ENCODE measurements around the gene ARFIP2. TPM values are rescaled to one million over a fixed set of nuclear protein-coding genes. Genes with fewer than 3 reads are reported as not detected.
A peak's percentile ranks its signal among the peaks of the same experiment; 100 is the strongest.
"Not testable (repeated sequence)": the region's sequence is repeated elsewhere in the genome, so short reads cannot be mapped to it uniquely, and the experiment has no call there.

ARFIP2 gene
- total RNA-seq, result 15.2 TPM
- long read RNA-seq, transcript ARFIP2-202 (8 exons, 1,868 nt), result major isoform, 9 of 19 reads
- long read RNA-seq, partial matches to known transcripts, result 4 of 19 reads
- long read RNA-seq, other reads (novel, unspliced or antisense), result 2 of 19 reads

GRCh38 chr11:6481012-6481923 is at the start of gene ARFIP2, which contains the start of gene TIMM10B:
ARFIP2 (minus strand) TSS chr11:6481331; CDS start chr11:6480421, 910 bp downstream.
TIMM10B (plus strand) TSS chr11:6481501; CDS start chr11:6481517, 16 bp downstream.
- ATAC-seq, result peak; percentile 98
- intact Hi-C loops (cut with micrococcal nuclease), result no loop called here
- DNase-seq, result peak; percentile 99

GRCh38 chr11:6530848-6531247 is 49.7 kb upstream of the ARFIP2 start:
- ATAC-seq (no peak), DNase-seq (no peak)
- intact Hi-C loops (cut with micrococcal nuclease), result loop anchor here (10.0 kb wide), 3 partner anchors 54 to 174 kb away; no protein-coding TSS in a partner anchor

- intact Hi-C loops (cut with micrococcal nuclease), result no loop called here
- no peak for DNase-seq
- no peak for ATAC-seq
Measured at GRCh38 chr11:6529266-6529665, 48.1 kb upstream of the ARFIP2 start.

GRCh38 chr11:6526411-6527135 is 45.4 kb upstream of the ARFIP2 start:
- DNase-seq (no peak), ATAC-seq (no peak)
- intact Hi-C loops (cut with micrococcal nuclease), result no loop called here

- ATAC-seq (no peak), DNase-seq (no peak)
- intact Hi-C loops (cut with micrococcal nuclease), result no loop called here
Measured at GRCh38 chr11:6523253-6523652, 42.1 kb upstream of the ARFIP2 start.

- intact Hi-C loops (cut with micrococcal nuclease), result not testable (repeated sequence)
Measured at GRCh38 chr11:6521946-6522345, 40.8 kb upstream of the ARFIP2 start.

GRCh38 chr11:6520265-6520664 is 39.1 kb upstream of the ARFIP2 start:
- ATAC-seq, result no peak
- no peak for DNase-seq
- intact Hi-C loops (cut with micrococcal nuclease), result no loop called here

More at GRCh38 chr11:6521946-6522345, 40.8 kb upstream of the ARFIP2 start:
- ATAC-seq, DNase-seq: not testable (repeated sequence)

- ATAC-seq, result peak; percentile 81
- DNase-seq, result no peak
- intact Hi-C loops (cut with micrococcal nuclease), result no loop called here
Measured at GRCh38 chr11:6516865-6517264, 35.7 kb upstream of the ARFIP2 start.

GRCh38 chr11:6505577-6506240 is 24.6 kb upstream of the ARFIP2 start:
- peak; percentile 38 for ATAC-seq
- intact Hi-C loops (cut with micrococcal nuclease), result loop anchor here (5.0 kb wide), 1 partner anchor 128 kb away; no protein-coding TSS in a partner anchor
- no peak for DNase-seq

- DNase-seq (no peak), ATAC-seq (no peak)
- intact Hi-C loops (cut with micrococcal nuclease), result no loop called here
Measured at GRCh38 chr11:6504166-6504565, 23.0 kb upstream of the ARFIP2 start.

GRCh38 chr11:6502382-6502781 is 21.3 kb upstream of the ARFIP2 start:
- intact Hi-C loops (cut with micrococcal nuclease), result no loop called here
- DNase-seq, result no peak
- ATAC-seq, result no peak

- ATAC-seq (no peak), DNase-seq (no peak)
- intact Hi-C loops (cut with micrococcal nuclease), result no loop called here
Measured at GRCh38 chr11:6498544-6498943, 17.4 kb upstream of the ARFIP2 start.

- ATAC-seq (peak; percentile 78), DNase-seq (peak; percentile 46)
- intact Hi-C loops (cut with micrococcal nuclease), result no loop called here
Measured at GRCh38 chr11:6498121-6498520, 17.0 kb upstream of the ARFIP2 start.

- intact Hi-C loops (cut with micrococcal nuclease), result no loop called here
- ATAC-seq (peak; percentile 72), DNase-seq (peak; percentile 49)
Measured at GRCh38 chr11:6497069-6497839, 16.1 kb upstream of the ARFIP2 start, which contains the start of gene DNHD1. DNHD1 (plus strand) TSS chr11:6497280; CDS start chr11:6498216, 936 bp downstream.

- ATAC-seq, result no peak
- DNase-seq, result no peak
- intact Hi-C loops (cut with micrococcal nuclease), result no loop called here
Measured at GRCh38 chr11:6489306-6489705, 8.2 kb upstream of the ARFIP2 start.

GRCh38 chr11:6488821-6489220 is 7.7 kb upstream of the ARFIP2 start:
- DNase-seq (no peak), ATAC-seq (no peak)
- intact Hi-C loops (cut with micrococcal nuclease), result no loop called here

GRCh38 chr11:6488342-6488741 is 7.2 kb upstream of the ARFIP2 start:
- intact Hi-C loops (cut with micrococcal nuclease), result no loop called here
- DNase-seq (no peak), ATAC-seq (no peak)

- ATAC-seq (no peak), DNase-seq (no peak)
- intact Hi-C loops (cut with micrococcal nuclease), result no loop called here
Measured at GRCh38 chr11:6486938-6487337, 5.8 kb upstream of the ARFIP2 start.

Data from left ventricle myocardium superior (tissue), 1 donor.